Keratinocyte (primary cell): ENCODE data around the gene PNPLA8.

ENCODE experiments used
- CTCF ChIP-seq, 3 experiments: IDR thresholded peaks in 1 of 3; conservative IDR thresholded peaks in 1 of 3; optimal IDR thresholded peaks in 1 of 3; 2 replicates in 2 of 3; 3 replicates in 1 of 3; pipeline versions ENCODE3 to v1.5.1; 2011; ENCODE audit warnings: low read length in 3 of 3, mild to moderate bottlenecking in 3 of 3, moderate library complexity in 2 of 3, control low read depth in 1 of 3, inconsistent platforms in 1 of 3; ENCODE audit not compliant: insufficient read depth in 2 of 3; ENCODE audit errors: extremely low read depth in 1 of 3
- EZH2 ChIP-seq: IDR thresholded peaks from one replicate; pipeline ENCODE4 v1.6.1; 2012; ENCODE audit warnings: inconsistent platforms, mild to moderate bottlenecking, low read length, moderate library complexity

- TF ChIP-seq CTCF (optimal IDR thresholded peaks at IDR 0.05 in 1 of 3, IDR thresholded peaks at IDR 0.05 in 1 of 3, conservative IDR thresholded peaks at IDR 0.05 in 1 of 3; ENCODE audit: extremely low read depth in 1 of 3, insufficient read depth in 2 of 3, low read length in 3 of 3) = no peak
- no peak for TF ChIP-seq EZH2
Observed at GRCh38 chr7:108461840-108462239, 64.1 kb downstream of the PNPLA8 start.
